ENCODE data around the gene RNF26. TPM values are rescaled to one million over a fixed set of nuclear protein-coding genes. Genes with fewer than 3 reads are reported as not detected.
"Not testable (repeated sequence)": the region's sequence is repeated elsewhere in the genome, so short reads cannot be mapped to it uniquely, and the experiment has no call there.

Gene RNF26

GRCh38 chr11:119382513-119382912, 48.2 kb downstream of the RNF26 start:
- not testable (repeated sequence) for H3K4ac ChIP-seq (ENCODE audit: low read length); H2BK5ac ChIP-seq (ENCODE audit: low read length); H3K27ac ChIP-seq (replicated peaks; ENCODE audit: low read length); H3K23ac ChIP-seq (ENCODE audit: low read depth, low read length, poor library complexity); H2BK120ac ChIP-seq (ENCODE audit: low read depth, low read length); H3K4me3 ChIP-seq (ENCODE audit: low read length in 2 of 2); H3K18ac ChIP-seq (ENCODE audit: low read length); H4K91ac ChIP-seq (ENCODE audit: low read depth, low read length, poor library complexity); H3K79me1 ChIP-seq (ENCODE audit: low read depth, low read length); H2BK12ac ChIP-seq (ENCODE audit: low read length); H3K9me3 ChIP-seq (replicated peaks in 1 of 2; ENCODE audit: control insufficient read depth in 2 of 2, insufficient read depth in 1 of 2, low read depth in 1 of 2, low read length in 2 of 2); H2BK15ac ChIP-seq (ENCODE audit: low read length); H2AK5ac ChIP-seq (ENCODE audit: low read depth, low read length); H3K9ac ChIP-seq (ENCODE audit: low read depth, low read length, poor library complexity); H3K36me3 ChIP-seq (replicated peaks in 1 of 2; ENCODE audit: control insufficient read depth in 2 of 2, insufficient read depth in 2 of 2, low read length in 2 of 2); H3K14ac ChIP-seq (ENCODE audit: low read length); H3K4me2 ChIP-seq (ENCODE audit: insufficient read depth, low read length, poor library complexity, severe bottlenecking); DNase-seq (ENCODE audit: low spot score); H4K8ac ChIP-seq (ENCODE audit: low read depth, low read length)
- peaks cover 7 to 23% of the 10 kb centered on the region in 2 donors for H3K4me1 ChIP-seq (ENCODE audit: control insufficient read depth in 2 of 2, insufficient read depth in 1 of 2, low read depth in 1 of 2, low read length in 2 of 2)
- peaks cover 0 to 44% (median 4%) of the 10 kb centered on the region in 3 experiments for H3K27me3 ChIP-seq (ENCODE audit: control insufficient read depth in 3 of 3, insufficient read depth in 3 of 3, low read depth in 1 of 3, low read length in 3 of 3)
- WGBS, 2 donors (ENCODE audit: extremely low coverage in 2 of 2, insufficient read length in 2 of 2, insufficient replicate concordance in 1 of 2) = no CpG with 5 or more reads among the region's 14 CpGs
- peak overlapping the region; percentile 92 for H2AFZ ChIP-seq (ENCODE audit: low read length)

GRCh38 chr11:119384332-119384731, 50.0 kb downstream of the RNF26 start:
- Histone ChIP-seq H3K4me3 (ENCODE audit: low read length in 2 of 2) (no peak overlapping the region), H3K27ac (replicated peaks; ENCODE audit: low read length) (no peak overlapping the region), H3K27me3 (ENCODE audit: control insufficient read depth in 3 of 3, insufficient read depth in 3 of 3, low read depth in 1 of 3, low read length in 3 of 3) (peaks cover 0 to 33% (median 4%) of the 10 kb centered on the region in 3 experiments), H2AK5ac (ENCODE audit: low read depth, low read length) (no peak overlapping the region), H2BK12ac (ENCODE audit: low read length) (no peak overlapping the region), H2BK5ac (ENCODE audit: low read length) (no peak overlapping the region), H3K9me3 (replicated peaks in 1 of 2; ENCODE audit: control insufficient read depth in 2 of 2, insufficient read depth in 1 of 2, low read depth in 1 of 2, low read length in 2 of 2) (no peaks in the 10 kb centered on the region), H3K23ac (ENCODE audit: low read depth, low read length, poor library complexity) (no peak overlapping the region), H2BK120ac (ENCODE audit: low read depth, low read length) (no peak overlapping the region), H2AFZ (ENCODE audit: low read length) (no peak overlapping the region), H4K8ac (ENCODE audit: low read depth, low read length) (no peak overlapping the region), H3K4ac (ENCODE audit: low read length) (no peak overlapping the region), H2BK15ac (ENCODE audit: low read length) (no peak overlapping the region), H3K4me1 (ENCODE audit: control insufficient read depth in 2 of 2, insufficient read depth in 1 of 2, low read depth in 1 of 2, low read length in 2 of 2) (peaks cover 7 to 10% of the 10 kb centered on the region in 2 donors), H4K91ac (ENCODE audit: low read depth, low read length, poor library complexity) (no peak overlapping the region), H3K9ac (ENCODE audit: low read depth, low read length, poor library complexity) (no peak overlapping the region), H3K4me2 (ENCODE audit: insufficient read depth, low read length, poor library complexity, severe bottlenecking) (no peak overlapping the region), H3K36me3 (replicated peaks in 1 of 2; ENCODE audit: control insufficient read depth in 2 of 2, insufficient read depth in 2 of 2, low read length in 2 of 2) (no peaks in the 10 kb centered on the region), H3K18ac (ENCODE audit: low read length) (no peak overlapping the region), H3K14ac (ENCODE audit: low read length) (no peak overlapping the region), H3K79me1 (ENCODE audit: low read depth, low read length) (no peaks in the 10 kb centered on the region)
- WGBS, 2 donors (ENCODE audit: extremely low coverage in 2 of 2, insufficient read length in 2 of 2, insufficient replicate concordance in 1 of 2) = no CpG with 5 or more reads among the region's 2 CpGs
- no peak for DNase-seq (ENCODE audit: low spot score)

Small RNAs within 50 kb of the gene (small RNA-seq; reads per million reads assigned to genes)
- not detected for gene RF01225 (ENCODE audit: insufficient read depth)
- gene RNU6-262P (ENCODE audit: insufficient read depth) = not detected

All from neuronal stem cell (in vitro differentiated cells).